Measurements from ENCODE around the gene EML6.

GRCh38 chr2:54975598-54976492 lies 252.4 kb downstream of the EML6 start:
- TF ChIP-seq CTCF (IDR thresholded peaks at IDR 0.05) (no peak), POLR2A (IDR thresholded peaks at IDR 0.05) (no peak)
